HG02840 (cell line): ENCODE results near the gene SSRP1.

Experiments
- ATAC-seq: cut with Tn5 transposase; IDR thresholded peaks from one replicate; pipeline ENCODE4 v1.9.1; 2021; ENCODE audit warnings: mild to moderate bottlenecking, moderate library complexity, moderate number of reproducible peaks; ENCODE audit not compliant: unreplicated experiment, low FRiP score

The SSRP1 gene

DNA sequence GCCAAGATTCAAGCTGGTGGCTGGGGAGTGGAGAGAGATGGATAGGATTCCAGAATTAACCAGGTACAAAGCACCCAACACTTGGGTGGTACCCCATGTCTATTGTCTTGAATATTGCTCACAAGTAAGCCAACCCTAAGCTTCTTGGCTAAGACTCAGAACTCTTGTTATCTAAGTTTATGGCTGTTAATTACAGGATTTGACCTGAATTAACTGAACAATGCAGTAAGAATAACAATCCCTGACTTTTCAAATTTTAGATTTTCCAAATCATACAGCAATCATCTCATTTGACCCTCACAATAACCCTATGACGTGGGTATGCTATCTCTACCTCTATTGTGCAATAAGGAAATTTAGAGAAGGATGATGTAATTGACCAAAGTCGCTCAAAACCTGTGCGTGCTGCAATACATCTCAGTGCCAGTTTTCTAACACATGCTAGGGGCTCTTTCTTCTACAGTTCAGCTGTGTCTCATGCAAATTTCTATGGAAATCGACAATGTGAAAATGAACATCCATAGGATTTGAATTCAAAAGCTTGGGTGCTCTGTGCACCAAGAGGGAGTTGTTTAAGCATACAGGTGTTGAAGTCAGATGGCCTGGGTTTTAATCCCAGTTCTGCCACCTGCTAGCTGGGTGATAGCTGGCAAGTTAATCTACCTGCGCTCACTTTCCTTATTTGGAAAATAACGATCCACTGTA, 58.6 kb downstream of the SSRP1 start:
- no peak for ATAC-seq

DNA sequence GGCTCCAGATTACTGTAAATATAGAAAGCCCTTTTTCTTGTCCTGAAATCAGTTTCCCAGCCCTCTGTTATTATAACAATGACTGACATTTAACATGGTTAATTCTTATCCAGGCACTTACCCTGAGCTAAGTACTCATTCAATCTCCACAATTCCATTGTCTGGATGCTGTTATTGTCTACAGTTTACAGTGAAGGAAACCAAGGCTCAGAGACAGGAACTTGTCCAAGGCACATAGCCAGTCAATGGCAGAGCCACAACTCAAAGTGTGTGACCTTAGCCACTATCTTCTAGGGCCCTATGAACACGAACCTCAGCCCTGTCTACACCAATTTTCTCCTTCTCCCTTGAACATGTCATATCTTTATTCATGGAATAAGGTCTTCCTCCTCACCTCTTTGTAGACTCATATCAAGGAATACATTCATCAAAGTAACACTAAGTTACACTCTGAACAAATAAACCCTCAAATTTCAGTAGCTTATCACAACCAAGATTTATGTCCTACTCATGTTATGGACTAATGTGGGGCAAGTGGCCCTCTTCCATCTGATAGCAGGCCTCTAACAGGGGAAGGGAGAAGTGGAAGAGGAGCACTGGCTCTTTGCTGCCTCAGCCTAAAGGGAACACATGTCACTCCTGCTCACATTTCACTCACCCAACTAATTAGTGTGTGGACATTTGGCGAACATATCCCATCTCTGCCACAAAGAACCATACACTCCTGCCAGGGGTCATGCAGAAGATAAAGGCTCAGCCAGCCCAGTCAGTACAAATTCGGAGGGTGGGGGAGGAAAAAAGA, 59.3 kb downstream of the SSRP1 start:
- ATAC-seq, result no peak
